Peyer's patch (tissue), 4 donors: ENCODE data around the gene NUP188. TPM values are rescaled to one million over a fixed set of nuclear protein-coding genes. Genes with fewer than 3 reads are reported as not detected.

Experiments used
- DNase-seq, 3 donors: peaks; one replicate each; pipeline ENCODE4 v3.0.0-alpha.2; 2017 to 2019
- H3K27ac ChIP-seq, 4 donors: fragments of 200-600 bp; sonication (generic); one replicate each; pipeline ENCODE4 v1.5.1; 2016 to 2019
- H3K27me3 ChIP-seq, 2 donors: fragments of 200-600 bp; sonication (generic); one replicate each; pipeline ENCODE4 v1.5.1; 2019
- H3K36me3 ChIP-seq, 3 donors: fragments of 200-600 bp; sonication (generic); one replicate each; pipeline ENCODE4 v1.5.1; 2016 to 2019
- H3K4me1 ChIP-seq, 4 donors: fragments of 200-600 bp; sonication (generic); one replicate each; pipeline ENCODE4 v1.5.1; 2016 to 2019
- H3K4me3 ChIP-seq, 4 donors: fragments of 200-600 bp; sonication (generic); 1 replicate in 3 of 4; 2 replicates in 1 of 4; pipeline ENCODE4 v1.5.1; 2016 to 2019; ENCODE audit warnings: mild to moderate bottlenecking in 1 of 4
- H3K9me3 ChIP-seq, 4 donors: fragments of 200-600 bp; sonication (generic); one replicate each; pipeline ENCODE4 v1.5.1; 2016 to 2019; ENCODE audit warnings: mild to moderate bottlenecking in 1 of 4
- CTCF ChIP-seq, 6 experiments: fragments of 450-650 bp in 4 of 6; fragments of 200-600 bp in 2 of 6; sonication (generic) in 1 of 6; IDR thresholded peaks; one replicate each; pipeline ENCODE4 v1.5.1; 2017 to 2019; ENCODE audit warnings: antibody characterized with exemption in 6 of 6, mild to moderate bottlenecking in 3 of 6, moderate library complexity in 1 of 6
- POLR2A ChIP-seq, 2 donors: fragments of 450-650 bp; IDR thresholded peaks; one replicate each; pipeline ENCODE4 v1.5.1; 2017; ENCODE audit warnings: antibody characterized with exemption in 2 of 2, mild to moderate bottlenecking in 2 of 2, moderate library complexity in 2 of 2
- total RNA-seq, 4 donors: library from RNA; depleted of rRNA; stranded (reverse); fragments of >200 nt; gene quantifications; one replicate each; pipeline ENCODE4 v1.1.0, GENCODE V29; 2016

Gene NUP188
- total RNA-seq, 4 donors from 2014 or later = 28.2 to 101 (median 47.9) TPM

- Histone ChIP-seq H3K27me3 (no peaks in the 10 kb centered on the region), H3K27ac (no peak overlapping the region), H3K9me3 (no peaks in the 10 kb centered on the region), H3K4me3 (no peak overlapping the region), H3K4me1 (peaks cover 0 to 24% (median 0%) of the 10 kb centered on the region in 4 donors), H3K36me3 (peaks cover 0 to 39% (median 0%) of the 10 kb centered on the region in 3 donors)
- TF ChIP-seq POLR2A (IDR thresholded peaks at IDR 0.05) (no peak), CTCF (IDR thresholded peaks at IDR 0.05) (no peak)
- DNase-seq = no peak
Measured at GRCh38 chr9:128908372-128908771, 39.1 kb upstream of the NUP188 start.

DNA sequence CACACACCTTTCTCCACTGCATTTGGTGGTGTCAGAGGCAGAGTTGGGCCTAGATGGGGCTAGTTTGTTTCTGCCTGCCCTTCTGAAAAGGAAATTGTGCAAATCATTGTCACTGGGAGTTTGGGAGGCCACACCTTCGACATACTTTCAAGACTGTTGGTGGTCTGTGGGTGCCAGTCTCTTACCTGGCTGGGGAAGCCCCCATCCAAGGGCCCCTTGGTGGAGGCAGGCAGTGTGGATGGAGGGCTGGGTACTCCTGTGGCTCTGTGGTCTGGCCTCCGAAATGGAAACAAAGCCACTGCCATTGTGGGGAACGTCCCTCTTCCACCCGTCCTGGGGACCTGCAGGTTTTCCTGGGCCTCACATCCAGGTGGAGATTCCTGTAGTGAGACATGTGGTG is 37.6 kb upstream of the NUP188 start:
- peaks cover 0 to 39% (median 0%) of the 10 kb centered on the region in 3 donors for H3K36me3 ChIP-seq
- no peak overlapping the region for H3K4me3 ChIP-seq
- no peak overlapping the region for H3K27ac ChIP-seq
- H3K27me3 ChIP-seq = no peaks in the 10 kb centered on the region
- DNase-seq = no peak
- H3K4me1 ChIP-seq = peaks cover 0 to 32% (median 0%) of the 10 kb centered on the region in 4 donors
- H3K9me3 ChIP-seq = no peaks in the 10 kb centered on the region
- no peak for TF ChIP-seq POLR2A (IDR thresholded peaks at IDR 0.05)

DNA sequence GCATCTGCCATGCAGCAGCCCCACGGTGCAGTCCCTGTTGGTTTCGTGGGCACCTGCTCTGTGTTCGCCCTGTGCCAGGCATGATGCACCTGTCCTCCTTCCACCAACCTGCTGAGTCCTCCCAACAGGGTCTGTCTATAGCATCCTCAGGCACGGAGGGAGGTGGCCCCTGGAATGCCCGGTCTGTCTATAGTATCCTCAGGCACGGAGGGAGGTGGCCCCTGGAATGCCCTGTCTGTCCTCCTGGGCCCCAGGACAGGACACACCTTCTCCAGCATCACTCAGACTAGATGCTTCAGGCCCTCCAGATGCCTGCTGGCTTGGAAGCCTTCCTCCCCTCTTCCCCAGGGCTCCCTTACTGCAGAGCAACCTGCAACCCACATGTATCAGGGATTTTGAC is 36.6 kb upstream of the NUP188 start:
- no peak for DNase-seq
- no peaks in the 10 kb centered on the region for H3K27me3 ChIP-seq
- peak overlapping the region in 3 of 4 donors; percentile 20 to 68 (median 62) for H3K27ac ChIP-seq
- no peaks in the 10 kb centered on the region for H3K9me3 ChIP-seq
- peaks cover 0 to 35% (median 0%) of the 10 kb centered on the region in 4 donors for H3K4me1 ChIP-seq
- peaks cover 0 to 41% (median 0%) of the 10 kb centered on the region in 3 donors for H3K36me3 ChIP-seq
- no peak overlapping the region for H3K4me3 ChIP-seq
- TF ChIP-seq POLR2A (IDR thresholded peaks at IDR 0.05) = no peak
- TF ChIP-seq CTCF (IDR thresholded peaks at IDR 0.05) = no peak

GRCh38 chr9:128911529-128912035 is 35.9 kb upstream of the NUP188 start:
- Histone ChIP-seq H3K36me3 (peaks cover 0 to 47% (median 0%) of the 10 kb centered on the region in 3 donors), H3K27ac (peak overlapping the region in 3 of 4 donors; percentile 42 to 68 (median 62)), H3K9me3 (no peaks in the 10 kb centered on the region), H3K4me1 (peaks cover 0 to 42% (median 3%) of the 10 kb centered on the region in 4 donors), H3K4me3 (no peak overlapping the region), H3K27me3 (no peaks in the 10 kb centered on the region)
- TF ChIP-seq CTCF (IDR thresholded peaks at IDR 0.05) = no peak
- TF ChIP-seq POLR2A (IDR thresholded peaks at IDR 0.05) = no peak
- DNase-seq = no peak

DNA sequence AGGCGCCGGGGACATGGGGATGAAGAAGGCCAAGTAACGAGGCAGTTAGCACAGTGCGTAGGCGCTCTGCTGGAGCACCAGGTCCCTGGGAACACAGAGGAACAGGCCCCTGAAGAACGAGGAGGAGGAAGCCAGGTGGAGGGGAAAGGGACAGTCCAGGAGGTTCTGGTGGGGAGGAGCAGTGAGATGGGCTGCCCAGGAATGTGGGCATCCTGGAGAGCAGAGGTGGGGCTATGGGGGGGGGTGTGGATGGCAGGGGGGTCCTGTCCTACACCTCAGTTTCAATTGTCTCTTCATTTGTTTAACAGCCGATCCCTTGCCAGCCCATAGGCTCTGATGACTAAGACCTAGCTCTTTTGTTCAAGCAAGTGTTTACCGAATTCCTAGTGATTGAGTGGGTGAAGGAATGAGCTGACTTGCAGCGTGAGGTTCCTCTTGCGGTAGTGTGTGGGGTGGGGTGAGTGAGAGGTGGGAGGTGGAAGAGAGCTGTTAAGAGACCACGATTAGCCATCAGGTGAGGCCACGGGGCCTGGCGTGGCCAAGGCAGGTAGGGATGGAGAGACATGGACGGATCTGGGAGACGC is 35.1 kb upstream of the NUP188 start:
- peaks cover 0 to 47% (median 0%) of the 10 kb centered on the region in 3 donors for H3K36me3 ChIP-seq
- H3K4me3 ChIP-seq = no peak overlapping the region
- H3K4me1 ChIP-seq = peaks cover 0 to 46% (median 3%) of the 10 kb centered on the region in 4 donors
- no peaks in the 10 kb centered on the region for H3K9me3 ChIP-seq
- no peak for DNase-seq
- H3K27me3 ChIP-seq = no peaks in the 10 kb centered on the region
- H3K27ac ChIP-seq = peak overlapping the region in 3 of 4 donors; percentile 42 to 68 (median 62)
- no peak for TF ChIP-seq POLR2A (IDR thresholded peaks at IDR 0.05)
- TF ChIP-seq CTCF (IDR thresholded peaks at IDR 0.05) = no peak

GRCh38 chr9:128913048-128913900 is 34.2 kb upstream of the NUP188 start:
- peaks cover 0 to 41% (median 0%) of the 10 kb centered on the region in 3 donors for H3K36me3 ChIP-seq
- TF ChIP-seq POLR2A (IDR thresholded peaks at IDR 0.05) (no peak), CTCF (IDR thresholded peaks at IDR 0.05) (no peak)
- H3K27ac ChIP-seq = peak overlapping the region; percentile 25 to 62 (median 30)
- no peaks in the 10 kb centered on the region for H3K9me3 ChIP-seq
- H3K4me1 ChIP-seq = peaks cover 0 to 46% (median 3%) of the 10 kb centered on the region in 4 donors
- DNase-seq = no peak
- no peak overlapping the region for H3K4me3 ChIP-seq
- H3K27me3 ChIP-seq = no peaks in the 10 kb centered on the region
